ENCODE results near the gene CHRDL2.
A peak's percentile ranks its signal among the peaks of the same experiment; 100 is the strongest.
"Not testable (repeated sequence)": the region's sequence is repeated elsewhere in the genome, so short reads cannot be mapped to it uniquely, and the experiment has no call there.

Gene CHRDL2

DNA sequence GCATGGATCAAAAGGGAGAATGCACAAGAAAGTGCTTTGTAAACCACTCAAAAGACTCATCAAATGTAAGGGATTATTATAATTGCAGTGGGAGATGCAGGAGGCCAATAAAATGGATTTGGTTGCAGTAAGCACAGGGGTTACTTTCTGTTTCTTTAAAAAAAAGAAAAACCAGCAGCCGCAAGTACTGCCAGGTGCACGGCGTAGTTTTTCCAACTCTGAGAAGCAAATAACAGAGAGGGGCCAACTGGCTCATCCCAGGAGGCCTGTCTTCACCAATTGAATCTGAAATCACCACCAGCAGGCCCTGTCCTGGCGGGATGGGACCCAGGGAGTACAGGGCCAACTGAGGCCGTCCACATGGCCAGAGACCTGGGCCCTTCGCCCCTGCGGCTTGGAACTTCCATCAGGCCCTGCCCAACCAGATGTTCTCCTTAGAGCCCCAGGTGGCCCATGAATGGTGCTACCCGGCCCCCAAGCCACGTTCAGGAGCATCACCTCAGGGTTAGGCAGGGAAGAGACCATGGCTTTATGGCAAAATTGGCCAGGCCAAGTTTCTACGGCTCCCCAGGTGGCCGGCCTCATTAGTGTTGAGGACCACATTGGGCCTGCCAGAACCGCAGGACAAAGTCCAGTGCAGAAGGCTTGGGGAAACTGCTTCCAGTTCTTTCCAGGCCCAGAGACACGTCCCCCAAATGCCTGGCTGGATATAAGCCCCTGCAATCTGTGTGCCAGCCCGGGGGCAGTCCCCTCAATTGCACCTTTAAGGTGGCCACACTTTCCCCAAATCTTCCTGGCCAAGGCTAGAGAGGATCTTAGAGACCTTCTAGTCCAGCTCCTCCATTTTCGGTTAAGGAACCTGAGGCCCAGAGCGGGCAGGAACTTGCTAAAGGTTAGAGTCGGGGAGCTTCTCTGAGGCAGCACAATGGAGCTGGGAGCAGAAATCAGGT lies 61.7 kb downstream of the CHRDL2 start:
- DNase-seq (ENCODE audit: low read depth) = no peak

DNA sequence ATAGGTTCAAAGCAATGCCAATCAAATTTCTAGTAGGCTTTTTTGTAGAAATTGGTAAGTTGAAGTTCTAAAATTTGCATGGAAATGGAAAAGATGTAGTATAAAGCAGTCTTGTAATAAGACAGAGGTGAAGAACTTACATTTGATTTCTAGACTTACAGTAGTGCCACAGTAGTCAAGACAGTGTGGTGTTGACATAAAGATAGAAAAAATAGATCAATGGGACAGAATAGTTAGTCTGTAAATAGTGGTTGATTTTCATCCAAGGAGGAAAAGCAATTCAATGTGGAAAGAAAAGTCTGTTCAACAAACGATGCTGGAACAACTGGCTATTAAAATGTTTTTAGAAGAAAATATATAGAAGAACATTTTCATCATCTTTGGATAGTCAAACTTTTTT lies 67.9 kb downstream of the CHRDL2 start:
- DNase-seq (ENCODE audit: low read depth) = no peak

DNA sequence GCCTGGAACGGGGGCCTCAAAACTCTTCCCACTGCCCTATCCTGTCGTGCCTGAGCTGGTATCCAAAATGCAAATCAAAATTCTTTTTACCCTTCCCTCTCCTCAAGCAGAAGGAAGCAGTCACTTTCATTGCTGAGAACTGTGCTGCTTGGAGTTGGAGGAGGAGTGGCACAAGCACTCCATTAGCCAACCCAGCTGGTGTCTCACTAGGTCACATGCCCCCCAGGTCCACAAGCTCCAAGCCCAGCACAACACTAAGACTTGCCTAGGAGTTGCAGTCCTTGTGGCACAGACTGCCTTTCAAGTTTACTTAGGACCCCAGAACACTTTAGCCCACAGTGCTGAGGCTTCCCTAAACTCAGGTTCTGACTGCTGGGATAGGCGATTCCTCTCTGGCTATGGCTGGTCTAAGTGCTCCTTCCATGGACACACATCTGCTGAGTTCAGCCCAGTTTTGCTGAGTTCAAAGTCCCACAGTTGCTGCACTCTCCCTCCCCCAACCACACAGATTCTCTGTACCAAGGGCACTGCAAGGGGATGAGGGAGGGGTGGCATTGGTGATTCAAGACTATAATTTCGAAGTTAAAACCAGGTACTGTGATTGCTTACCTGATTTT lies 68.6 kb downstream of the CHRDL2 start:
- DNase-seq (ENCODE audit: low read depth) = no peak

DNA sequence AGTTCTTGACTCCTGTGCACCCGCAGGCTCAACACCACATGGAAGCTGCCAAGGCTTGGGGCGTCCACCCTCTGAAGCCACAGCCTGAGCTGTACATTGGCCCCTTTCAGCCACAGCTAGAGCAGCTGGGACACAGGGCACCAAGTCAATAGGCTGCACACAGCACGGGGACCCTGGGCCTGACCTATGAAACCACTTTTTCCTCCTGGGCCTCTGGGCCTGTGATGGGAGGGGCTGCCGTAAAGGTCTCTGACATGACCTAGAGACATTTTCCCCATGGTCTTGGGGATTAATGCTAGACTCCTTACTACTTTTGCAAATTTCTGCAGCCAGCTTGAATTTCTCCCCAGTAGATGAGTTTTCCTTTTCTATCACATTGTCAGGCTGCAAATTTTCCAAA lies 72.1 kb downstream of the CHRDL2 start:
- DNase-seq (ENCODE audit: low read depth) = not testable (repeated sequence)

DNA sequence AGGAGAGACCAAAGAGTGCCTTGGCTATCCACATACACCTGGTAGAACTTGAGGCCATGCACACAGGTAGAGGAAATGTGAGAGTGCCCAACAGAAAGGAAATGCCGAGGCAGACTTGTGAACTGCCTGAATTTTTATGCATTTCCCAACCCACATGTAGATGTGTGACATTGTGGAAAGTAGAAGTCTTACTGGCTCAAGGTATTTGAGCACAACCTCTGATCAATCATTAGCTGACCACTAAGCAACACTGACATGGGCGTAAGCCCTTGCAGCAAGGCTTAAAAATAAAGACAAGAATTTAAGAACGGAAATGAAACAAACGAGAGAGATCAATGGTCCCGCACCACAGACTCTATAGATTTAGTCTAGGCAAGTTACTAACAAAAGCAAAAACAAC lies 76.2 kb downstream of the CHRDL2 start:
- no peak for DNase-seq (ENCODE audit: low read depth)

DNA sequence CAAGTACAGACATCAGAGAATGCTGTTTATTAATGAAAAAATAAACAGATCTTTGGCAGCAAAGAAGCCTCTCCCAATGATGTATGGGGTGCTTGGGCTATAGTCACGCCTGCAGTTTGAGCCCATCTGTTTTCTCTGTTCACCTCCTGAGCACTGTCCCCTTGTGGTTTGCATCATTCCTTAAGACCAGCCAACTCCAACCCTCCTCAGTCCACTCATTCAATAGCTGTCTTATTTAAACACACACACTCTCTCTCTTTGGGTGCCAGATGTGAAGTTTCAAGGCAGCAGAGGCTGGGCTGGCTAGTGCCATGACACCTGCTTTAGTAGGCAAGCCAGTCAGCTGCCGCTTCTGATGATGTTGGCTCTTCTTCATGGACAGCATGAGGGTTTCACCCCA lies 80.7 kb downstream of the CHRDL2 start:
- DNase-seq (ENCODE audit: low read depth) = peak; percentile 72

DNA sequence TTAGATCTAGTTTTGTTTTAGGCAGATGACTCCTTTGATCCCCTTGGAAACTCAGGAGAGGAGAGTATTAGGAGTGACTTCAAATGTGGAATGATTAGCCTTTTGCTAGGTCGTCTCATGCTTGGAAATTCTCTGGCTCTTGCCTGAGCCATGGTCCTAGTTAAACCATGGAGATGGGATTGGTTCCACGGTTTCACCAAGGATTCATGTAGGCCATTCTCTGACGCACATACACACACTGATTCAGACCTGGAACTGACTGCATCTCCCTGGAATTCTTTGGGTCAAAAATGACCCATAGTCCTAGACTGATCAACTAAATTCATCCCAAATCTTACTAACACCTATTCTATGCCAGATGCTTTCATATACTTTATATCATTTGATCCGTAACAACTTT lies 82.3 kb downstream of the CHRDL2 start:
- DNase-seq (ENCODE audit: low read depth) = no peak

DNA sequence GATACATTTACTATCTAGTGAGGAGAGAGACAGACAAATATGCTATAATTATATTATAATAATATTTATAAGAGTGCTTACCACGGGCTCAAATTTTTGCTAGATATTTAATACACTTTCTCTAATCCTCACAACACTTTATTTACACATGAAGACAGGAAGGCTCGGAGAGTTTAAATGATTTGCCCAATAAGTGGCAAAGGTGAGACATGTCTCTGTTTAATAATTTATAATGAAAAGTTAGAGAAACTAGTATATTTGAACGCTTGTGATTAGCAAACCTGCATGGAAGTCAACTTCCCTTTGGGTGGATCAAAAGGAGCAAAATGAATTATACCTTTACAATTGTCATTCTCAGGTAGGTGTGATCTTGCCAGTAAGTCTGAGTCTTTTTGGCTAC lies 83.4 kb downstream of the CHRDL2 start:
- no peak for DNase-seq (ENCODE audit: low read depth)

DNA sequence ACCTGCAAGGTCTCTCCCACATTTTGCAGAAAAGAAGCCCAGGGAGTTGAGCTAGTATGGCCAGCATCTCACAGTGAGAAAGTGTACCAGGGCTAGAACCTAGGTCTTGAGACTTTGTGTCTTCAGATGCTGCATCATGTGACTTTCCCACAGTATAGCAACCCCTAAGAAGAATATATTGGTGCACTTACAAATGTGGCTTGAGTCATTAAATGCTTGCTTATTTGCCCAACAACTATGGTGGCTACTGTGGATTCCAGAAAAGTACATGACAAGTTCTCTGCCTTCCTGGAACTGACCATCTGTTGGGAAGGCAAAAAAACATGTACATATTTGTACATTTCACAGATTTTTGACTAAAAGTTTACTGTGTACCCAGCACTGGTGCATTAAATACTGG lies 83.8 kb downstream of the CHRDL2 start:
- DNase-seq (ENCODE audit: low read depth) = no peak

DNA sequence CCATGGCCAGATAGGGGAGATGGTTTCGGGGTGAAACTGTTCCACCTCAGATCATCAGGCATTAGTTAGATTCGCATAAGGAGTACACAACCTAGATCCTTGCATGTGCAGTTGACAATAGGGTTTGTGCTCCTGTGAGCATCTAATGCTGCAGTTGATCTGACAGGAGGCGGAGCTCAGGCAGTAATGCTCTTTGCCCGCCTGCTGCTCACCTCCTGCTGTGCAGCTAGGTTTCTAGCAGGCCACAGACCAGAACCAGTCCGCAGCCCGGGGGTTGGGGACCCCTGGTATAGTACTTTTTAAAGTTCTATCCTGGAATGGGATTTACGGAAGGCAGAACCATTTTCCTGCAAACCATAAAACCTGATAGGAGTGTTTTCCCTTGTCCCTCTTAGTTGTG lies 84.3 kb downstream of the CHRDL2 start:
- DNase-seq (ENCODE audit: low read depth) = no peak

All from fibroblast of the conjunctiva (primary cell).